Measurements from ENCODE around the gene MGAT4A. TPM values are rescaled to one million over a fixed set of nuclear protein-coding genes. Genes with fewer than 3 reads are reported as not detected.

Gene MGAT4A
- total RNA-seq, 4 donors from 2014 or later, result 20.4 to 59.6 (median 39.8) TPM

DNA sequence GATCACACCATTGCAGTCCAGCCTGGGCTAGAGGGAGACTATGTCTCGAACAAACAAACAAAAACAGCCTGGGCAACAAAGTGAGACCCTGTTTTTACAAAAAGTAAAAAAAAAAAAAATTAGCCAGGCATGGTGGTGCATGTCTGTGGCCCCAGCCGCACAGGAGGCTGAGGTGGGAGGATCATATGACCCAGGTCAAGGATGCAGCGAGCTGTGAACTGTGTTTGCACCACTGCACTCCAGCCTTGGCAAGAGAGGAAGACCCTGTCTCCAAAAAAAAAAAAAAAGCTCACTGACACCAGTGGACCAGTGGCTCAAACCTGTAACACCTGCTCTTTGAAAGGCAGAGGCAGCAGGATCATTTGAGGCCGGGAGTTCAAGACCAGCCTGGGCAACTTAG is 82.5 kb downstream of the MGAT4A start:
- no peaks in the 10 kb centered on the region for H3K36me3 ChIP-seq
- TF ChIP-seq, protein P1, sequence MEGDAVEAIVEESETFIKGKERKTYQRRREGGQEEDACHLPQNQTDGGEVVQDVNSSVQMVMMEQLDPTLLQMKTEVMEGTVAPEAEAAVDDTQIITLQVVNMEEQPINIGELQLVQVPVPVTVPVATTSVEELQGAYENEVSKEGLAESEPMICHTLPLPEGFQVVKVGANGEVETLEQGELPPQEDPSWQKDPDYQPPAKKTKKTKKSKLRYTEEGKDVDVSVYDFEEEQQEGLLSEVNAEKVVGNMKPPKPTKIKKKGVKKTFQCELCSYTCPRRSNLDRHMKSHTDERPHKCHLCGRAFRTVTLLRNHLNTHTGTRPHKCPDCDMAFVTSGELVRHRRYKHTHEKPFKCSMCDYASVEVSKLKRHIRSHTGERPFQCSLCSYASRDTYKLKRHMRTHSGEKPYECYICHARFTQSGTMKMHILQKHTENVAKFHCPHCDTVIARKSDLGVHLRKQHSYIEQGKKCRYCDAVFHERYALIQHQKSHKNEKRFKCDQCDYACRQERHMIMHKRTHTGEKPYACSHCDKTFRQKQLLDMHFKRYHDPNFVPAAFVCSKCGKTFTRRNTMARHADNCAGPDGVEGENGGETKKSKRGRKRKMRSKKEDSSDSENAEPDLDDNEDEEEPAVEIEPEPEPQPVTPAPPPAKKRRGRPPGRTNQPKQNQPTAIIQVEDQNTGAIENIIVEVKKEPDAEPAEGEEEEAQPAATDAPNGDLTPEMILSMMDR (IDR thresholded peaks at IDR 0.05), result no peak
- TF ChIP-seq POLR2A (IDR thresholded peaks at IDR 0.05), result no peak
- intact Hi-C loops (cut with DNase I), result loop anchor here (2.0 kb wide), 1 partner anchor 188 kb away; no protein-coding TSS in a partner anchor
- no peaks in the 10 kb centered on the region for H3K4me1 ChIP-seq
- H3K27ac ChIP-seq, result no peak overlapping the region
- DNase-seq, result no peak
- no peaks in the 10 kb centered on the region for H3K9me3 ChIP-seq
- H3K27me3 ChIP-seq, result no peaks in the 10 kb centered on the region
- WGBS, 2 donors, result 83 to 88% methylated on average over 4 of the region's 4 CpGs
- no peak overlapping the region for H3K4me3 ChIP-seq (replicated peaks in 1 of 3)

DNA sequence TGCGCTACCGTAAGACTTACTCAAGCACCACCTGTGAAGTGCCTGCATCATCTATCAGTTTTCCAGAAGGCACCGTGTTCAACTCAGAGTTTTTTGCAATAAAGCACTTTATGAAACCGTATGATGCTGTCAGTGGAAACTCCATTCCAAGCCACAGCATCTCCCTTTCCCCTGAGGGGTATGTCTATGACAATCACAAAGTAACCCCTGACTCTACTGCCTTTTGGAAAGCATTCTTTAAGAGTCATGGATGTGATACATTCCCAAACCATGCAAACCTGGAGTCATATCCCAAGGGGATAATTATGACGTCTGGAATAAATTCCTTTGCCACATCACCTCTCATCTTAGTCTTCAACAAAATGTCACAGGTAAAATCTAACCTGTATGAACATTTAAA is 83.3 kb downstream of the MGAT4A start:
- H3K4me1 ChIP-seq, result no peaks in the 10 kb centered on the region
- H3K4me3 ChIP-seq (replicated peaks in 1 of 3), result no peak overlapping the region
- no peak for TF ChIP-seq POLR2A (IDR thresholded peaks at IDR 0.05)
- TF ChIP-seq, protein P1 (IDR thresholded peaks at IDR 0.05), result no peak
- intact Hi-C loops (cut with DNase I), result loop anchor here (2.0 kb wide), 1 partner anchor 189 kb away; no protein-coding TSS in a partner anchor
- DNase-seq, result no peak
- H3K27ac ChIP-seq, result no peak overlapping the region
- H3K36me3 ChIP-seq, result no peaks in the 10 kb centered on the region
- WGBS, 2 donors, result 86 to 87% methylated on average over 5 of the region's 5 CpGs
- H3K27me3 ChIP-seq, result no peaks in the 10 kb centered on the region
- no peaks in the 10 kb centered on the region for H3K9me3 ChIP-seq

DNA sequence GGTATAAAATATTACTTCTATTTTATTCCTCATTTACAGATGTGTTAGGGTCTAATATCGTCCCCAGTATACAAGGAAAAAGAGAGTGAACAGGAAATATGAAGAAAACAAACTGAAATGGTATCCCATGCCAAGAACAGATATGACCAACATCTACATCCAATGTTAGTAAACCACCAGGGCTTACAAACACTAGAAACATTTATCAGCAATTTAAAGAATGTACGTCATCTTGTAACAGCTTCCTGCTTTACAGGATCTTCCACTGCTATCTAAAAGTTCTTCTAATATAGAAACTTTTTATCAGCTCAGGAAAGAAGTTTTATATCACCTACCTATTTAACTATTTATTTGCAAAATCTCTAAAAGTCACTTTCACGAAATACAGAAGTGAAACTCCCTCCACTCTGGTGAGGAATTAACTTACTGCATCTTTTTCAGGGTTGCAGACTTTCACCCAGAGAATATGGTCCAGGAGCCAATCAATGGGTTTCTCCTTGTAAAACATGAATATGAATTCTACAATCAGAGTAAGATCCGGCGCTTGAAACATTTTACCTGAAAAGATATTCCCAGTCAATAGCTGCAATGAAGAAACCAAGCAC is 87.3 kb downstream of the MGAT4A start:
- intact Hi-C loops (cut with DNase I), result no loop called here
- H3K36me3 ChIP-seq, result no peaks in the 10 kb centered on the region
- no peaks in the 10 kb centered on the region for H3K9me3 ChIP-seq
- H3K27me3 ChIP-seq, result no peaks in the 10 kb centered on the region
- H3K4me1 ChIP-seq, result no peaks in the 10 kb centered on the region
- no peak overlapping the region for H3K27ac ChIP-seq
- TF ChIP-seq, protein P1 (IDR thresholded peaks at IDR 0.05), result no peak
- no peak for TF ChIP-seq POLR2A (IDR thresholded peaks at IDR 0.05)
- no peak overlapping the region for H3K4me3 ChIP-seq (replicated peaks in 1 of 3)
- no peak for DNase-seq
- WGBS, 2 donors, result 92 to 95% methylated on average over 5 of the region's 5 CpGs

DNA sequence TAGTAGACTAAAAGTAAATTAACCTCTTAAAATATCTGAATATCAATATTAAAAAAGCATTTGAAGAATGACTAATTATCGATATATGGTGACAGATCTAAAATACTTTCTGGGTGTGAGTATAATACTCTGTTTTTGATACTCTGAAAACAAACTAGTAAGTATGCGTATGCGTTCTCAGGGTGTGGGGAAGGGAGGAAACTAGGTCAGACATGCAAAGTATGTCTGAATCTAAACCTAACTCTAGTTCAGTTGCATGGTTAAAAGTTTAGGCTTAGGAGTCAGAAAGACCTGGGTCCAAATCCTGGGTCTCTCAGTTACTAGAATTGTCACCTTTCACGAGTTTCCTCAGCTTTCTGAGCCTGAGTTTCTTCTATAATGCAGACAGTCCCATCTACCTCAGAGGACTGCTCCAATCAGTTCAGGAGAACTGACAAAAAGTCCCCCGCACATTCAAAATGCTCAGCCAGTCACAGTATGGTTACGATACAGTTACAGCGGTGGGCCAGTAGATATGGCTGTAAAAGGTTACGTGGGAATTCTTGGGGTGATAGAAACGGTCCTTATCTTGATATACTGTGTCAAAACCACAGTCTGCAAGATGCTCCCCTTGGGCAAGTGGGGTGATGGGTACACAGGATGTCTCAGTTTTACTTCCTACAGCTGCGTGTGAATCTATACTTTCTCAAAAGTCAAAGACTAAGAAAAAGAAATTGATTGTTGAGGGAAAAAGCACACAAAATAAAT is 93.4 kb downstream of the MGAT4A start:
- no peak for DNase-seq
- 85 to 87% methylated on average over 10 of the region's 10 CpGs for WGBS, 2 donors
- H3K27ac ChIP-seq, result no peak overlapping the region
- intact Hi-C loops (cut with DNase I), result no loop called here
- H3K36me3 ChIP-seq, result peaks cover 0 to 3% of the 10 kb centered on the region in 2 donors
- TF ChIP-seq POLR2A (IDR thresholded peaks at IDR 0.05), result no peak
- TF ChIP-seq, protein P1 (IDR thresholded peaks at IDR 0.05), result no peak
- H3K27me3 ChIP-seq, result no peaks in the 10 kb centered on the region
- no peaks in the 10 kb centered on the region for H3K9me3 ChIP-seq
- no peak overlapping the region for H3K4me3 ChIP-seq (replicated peaks in 1 of 3)
- H3K4me1 ChIP-seq, result no peaks in the 10 kb centered on the region
